Right atrium auricular region (tissue), 2 donors: ENCODE measurements around the gene CFD. TPM values are rescaled to one million over a fixed set of nuclear protein-coding genes. Genes with fewer than 3 reads are reported as not detected.
"Not testable (repeated sequence)": the region's sequence is repeated elsewhere in the genome, so short reads cannot be mapped to it uniquely, and the experiment has no call there.

Experiments
- DNase-seq: peaks from one replicate; pipeline ENCODE4 v3.0.0-alpha.2; 2019; ENCODE audit warnings: low spot score
- H3K27ac ChIP-seq, 2 donors: fragments of 200-600 bp; sonication (generic); 1 replicate in 1 of 2; 2 replicates in 1 of 2; pipeline ENCODE4 v1.5.1; 2016 to 2019
- H3K27me3 ChIP-seq, 2 donors: fragments of 200-600 bp; sonication (generic); one replicate each; pipeline versions ENCODE4 v1.5.1 to v1.6.0; 2017 to 2019
- H3K36me3 ChIP-seq: fragments of 200-600 bp; sonication (generic); one replicate; pipeline ENCODE4 v1.5.1; 2016
- H3K4me1 ChIP-seq, 2 donors: fragments of 200-600 bp; sonication (generic); one replicate each; pipeline versions ENCODE4 v1.5.1 to v1.6.0; 2017 to 2019
- H3K4me3 ChIP-seq, 2 donors: fragments of 200-600 bp; sonication (generic); 1 replicate in 1 of 2; 2 replicates in 1 of 2; pipeline ENCODE4 v1.5.1; 2017 to 2019; ENCODE audit warnings: mild to moderate bottlenecking in 1 of 2, moderate library complexity in 1 of 2
- H3K9me3 ChIP-seq, 2 donors: fragments of 200-600 bp; sonication (generic); one replicate each; pipeline ENCODE4 v1.5.1; 2019
- total RNA-seq, 2 donors: library from RNA; depleted of rRNA; stranded (reverse); fragments of >200 nt; gene quantifications; one replicate each; pipeline ENCODE4 v1.1.0, GENCODE V29; 2016
- TF ChIP-seq, protein P1 (sequence below), 2 donors: fragments of 200-600 bp; sonication (generic); IDR thresholded peaks; one replicate each; pipeline ENCODE4 v1.5.1; 2019; ENCODE audit warnings: antibody characterized with exemption in 2 of 2

CFD gene
- total RNA-seq, 2 donors from 2014 or later, result 133 to 652 TPM

DNA sequence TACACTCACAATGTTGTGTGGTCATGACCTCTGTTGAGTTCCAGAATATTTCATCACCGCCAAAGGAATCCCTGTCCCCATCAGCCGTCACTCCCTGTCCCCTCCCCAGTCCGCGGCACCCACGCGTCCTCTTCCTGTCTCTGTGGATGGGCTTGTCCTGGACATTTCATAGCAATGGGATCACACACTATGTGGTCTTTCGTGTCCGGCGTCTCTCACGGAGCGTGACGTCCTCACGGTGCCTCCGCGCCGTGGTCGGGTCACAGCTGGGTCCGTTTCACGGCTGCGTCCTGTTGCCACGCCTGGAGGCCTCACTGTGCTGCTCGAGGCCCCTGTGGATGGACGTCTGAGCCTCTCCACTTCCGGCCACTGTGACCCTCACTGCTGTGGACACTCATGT is 25.2 kb upstream of the CFD start:
- H3K36me3 ChIP-seq, result no peaks in the 10 kb centered on the region
- H3K4me1 ChIP-seq, result no peaks in the 10 kb centered on the region
- H3K4me3 ChIP-seq, result no peak overlapping the region
- no peak for DNase-seq
- no peaks in the 10 kb centered on the region for H3K27me3 ChIP-seq
- H3K9me3 ChIP-seq, result no peaks in the 10 kb centered on the region
- H3K27ac ChIP-seq, result no peak overlapping the region
- TF ChIP-seq, protein P1, sequence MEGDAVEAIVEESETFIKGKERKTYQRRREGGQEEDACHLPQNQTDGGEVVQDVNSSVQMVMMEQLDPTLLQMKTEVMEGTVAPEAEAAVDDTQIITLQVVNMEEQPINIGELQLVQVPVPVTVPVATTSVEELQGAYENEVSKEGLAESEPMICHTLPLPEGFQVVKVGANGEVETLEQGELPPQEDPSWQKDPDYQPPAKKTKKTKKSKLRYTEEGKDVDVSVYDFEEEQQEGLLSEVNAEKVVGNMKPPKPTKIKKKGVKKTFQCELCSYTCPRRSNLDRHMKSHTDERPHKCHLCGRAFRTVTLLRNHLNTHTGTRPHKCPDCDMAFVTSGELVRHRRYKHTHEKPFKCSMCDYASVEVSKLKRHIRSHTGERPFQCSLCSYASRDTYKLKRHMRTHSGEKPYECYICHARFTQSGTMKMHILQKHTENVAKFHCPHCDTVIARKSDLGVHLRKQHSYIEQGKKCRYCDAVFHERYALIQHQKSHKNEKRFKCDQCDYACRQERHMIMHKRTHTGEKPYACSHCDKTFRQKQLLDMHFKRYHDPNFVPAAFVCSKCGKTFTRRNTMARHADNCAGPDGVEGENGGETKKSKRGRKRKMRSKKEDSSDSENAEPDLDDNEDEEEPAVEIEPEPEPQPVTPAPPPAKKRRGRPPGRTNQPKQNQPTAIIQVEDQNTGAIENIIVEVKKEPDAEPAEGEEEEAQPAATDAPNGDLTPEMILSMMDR (IDR thresholded peaks at IDR 0.05), result no peak

DNA sequence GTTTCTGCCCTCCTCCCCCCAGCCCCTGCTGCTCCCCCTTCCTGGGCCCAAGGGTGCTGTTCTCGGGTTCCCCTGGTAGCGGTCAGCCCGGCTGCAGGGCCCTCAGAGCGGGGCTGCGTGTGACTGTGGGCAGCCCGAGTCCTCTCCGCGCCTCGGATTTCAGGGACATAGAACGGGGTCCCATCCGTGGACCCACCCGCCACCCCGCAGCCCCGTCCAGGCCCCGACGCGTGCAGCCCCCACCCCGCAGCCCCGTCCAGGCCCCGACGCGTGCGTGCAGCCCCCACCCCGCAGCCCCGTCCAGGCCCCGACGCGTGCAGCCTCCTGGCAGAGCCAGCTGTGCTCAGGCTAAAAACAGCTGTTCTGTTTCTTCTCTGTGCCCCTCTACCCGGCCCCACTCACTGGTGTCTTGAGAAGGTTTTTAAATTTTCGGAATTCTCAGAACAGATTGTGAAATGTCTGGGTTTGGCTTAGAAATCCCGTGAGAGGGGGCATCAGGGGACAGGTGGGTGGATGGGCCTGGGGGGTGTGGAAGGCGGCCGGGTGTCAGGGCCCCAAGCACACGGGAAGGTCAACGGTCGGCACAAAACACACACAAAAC is 24.2 kb upstream of the CFD start:
- no peak for DNase-seq
- TF ChIP-seq, protein P1 (IDR thresholded peaks at IDR 0.05), result no peak
- H3K9me3 ChIP-seq, result no peaks in the 10 kb centered on the region
- H3K27ac ChIP-seq, result no peak overlapping the region
- H3K4me3 ChIP-seq, result no peak overlapping the region
- H3K4me1 ChIP-seq, result no peaks in the 10 kb centered on the region
- no peaks in the 10 kb centered on the region for H3K36me3 ChIP-seq
- H3K27me3 ChIP-seq, result no peaks in the 10 kb centered on the region

DNA sequence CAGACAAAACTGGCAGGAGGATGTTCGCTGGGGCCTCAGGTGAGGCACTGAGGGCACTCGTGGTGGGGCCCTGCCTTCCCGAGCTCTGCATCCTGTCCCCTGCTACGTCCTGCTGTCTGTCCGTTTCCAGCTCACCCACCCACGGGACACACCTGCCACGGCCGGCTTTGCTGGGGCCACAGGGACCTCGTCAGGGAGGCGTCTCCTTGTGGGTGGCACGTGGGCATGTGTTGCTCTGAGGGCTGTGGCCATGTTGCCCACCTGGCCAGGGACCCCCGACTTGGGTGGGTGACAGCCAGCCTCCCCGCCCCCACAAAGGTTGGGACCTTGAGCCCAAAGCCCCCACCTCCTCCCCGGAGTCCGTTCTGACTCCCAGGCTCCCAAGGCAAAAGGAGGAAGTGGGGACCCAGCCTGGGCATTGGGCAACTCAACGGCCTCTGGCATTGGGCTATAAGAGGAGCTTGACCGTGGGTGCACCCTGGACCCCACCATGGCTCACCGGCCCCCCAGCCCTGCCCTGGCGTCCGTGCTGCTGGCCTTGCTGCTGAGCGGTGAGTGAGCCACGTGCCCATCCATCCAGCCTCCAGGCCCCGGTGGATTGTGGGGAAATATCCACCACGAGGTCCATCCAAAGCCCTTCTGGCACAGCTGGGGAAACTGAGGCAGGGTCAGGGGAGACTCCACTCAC is 18.8 kb upstream of the CFD start, which contains the start of gene PRTN3:
Gene PRTN3 (plus strand): TSS at position 481 of the 688 bp plus-strand sequence. CDS start 10 bp downstream, at position 491.
- Histone ChIP-seq H3K27me3 (peaks cover 0 to 8% of the 10 kb centered on the region in 2 donors), H3K36me3 (no peaks in the 10 kb centered on the region), H3K4me3 (no peak within 1 kb of the TSS), H3K27ac (no peak within 1 kb of the TSS), H3K4me1 (peaks cover 0 to 12% of the 10 kb centered on the region in 2 donors), H3K9me3 (no peaks in the 10 kb centered on the region)
- TF ChIP-seq, protein P1 (IDR thresholded peaks at IDR 0.05), result no peak
- DNase-seq, result no peak

DNA sequence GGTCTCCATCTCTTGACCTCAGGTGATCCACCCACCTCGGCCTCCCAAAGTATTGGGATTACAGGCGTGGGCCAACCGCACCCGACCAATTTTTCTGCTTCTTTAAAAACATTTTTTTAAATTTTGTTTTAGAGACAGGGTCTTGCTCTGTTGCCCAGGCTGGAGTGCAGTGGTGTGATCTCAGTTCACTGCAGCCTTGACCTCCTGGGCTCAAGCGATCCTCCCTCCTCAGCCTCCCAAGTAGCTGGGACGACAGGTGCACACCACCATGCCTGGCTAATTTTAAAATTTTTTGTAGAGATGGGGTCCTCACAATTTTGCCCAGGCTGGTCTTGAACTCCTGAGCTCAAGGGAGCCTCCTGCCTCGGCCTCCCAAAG is 16.7 kb upstream of the CFD start:
- not testable (repeated sequence) for H3K27me3 ChIP-seq, H3K4me3 ChIP-seq, H3K36me3 ChIP-seq, DNase-seq, H3K27ac ChIP-seq, H3K9me3 ChIP-seq
- peaks cover 0 to 15% of the 10 kb centered on the region in 2 donors for H3K4me1 ChIP-seq

DNA sequence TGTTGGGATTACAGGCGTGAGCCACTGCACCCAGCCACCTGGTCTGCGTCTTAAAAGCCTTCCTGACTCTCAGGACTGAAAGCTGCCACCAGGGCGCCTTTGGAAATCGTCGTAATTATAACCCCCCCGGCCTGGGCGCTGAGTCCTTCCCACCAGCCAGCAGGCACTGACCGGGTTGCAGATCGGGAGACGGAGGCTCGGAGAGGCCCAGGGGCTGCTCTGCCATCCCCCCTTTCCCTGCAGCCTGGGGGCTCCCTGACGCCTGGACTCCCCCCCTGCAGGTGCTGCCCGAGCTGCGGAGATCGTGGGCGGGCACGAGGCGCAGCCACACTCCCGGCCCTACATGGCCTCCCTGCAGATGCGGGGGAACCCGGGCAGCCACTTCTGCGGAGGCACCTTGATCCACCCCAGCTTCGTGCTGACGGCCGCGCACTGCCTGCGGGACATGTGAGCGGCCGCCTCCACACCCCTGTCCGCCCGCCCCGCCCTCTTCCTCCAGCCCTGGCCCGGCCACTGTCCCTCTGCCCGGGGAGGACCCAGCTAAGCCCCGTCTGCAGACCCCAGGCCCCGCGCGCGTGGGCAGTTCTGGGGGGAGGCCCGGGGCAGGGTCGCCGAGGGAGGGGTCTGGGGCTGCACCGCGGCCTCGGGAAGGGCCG is 16.2 kb upstream of the CFD start:
- peaks cover 0 to 8% of the 10 kb centered on the region in 2 donors for H3K27me3 ChIP-seq
- H3K4me3 ChIP-seq, result peak overlapping the region in 1 of 2 donors; percentile 42
- H3K9me3 ChIP-seq, result no peaks in the 10 kb centered on the region
- DNase-seq, result no peak
- TF ChIP-seq, protein P1 (IDR thresholded peaks at IDR 0.05), result no peak
- no peaks in the 10 kb centered on the region for H3K36me3 ChIP-seq
- H3K27ac ChIP-seq, result no peak overlapping the region
- peaks cover 0 to 21% of the 10 kb centered on the region in 2 donors for H3K4me1 ChIP-seq

DNA sequence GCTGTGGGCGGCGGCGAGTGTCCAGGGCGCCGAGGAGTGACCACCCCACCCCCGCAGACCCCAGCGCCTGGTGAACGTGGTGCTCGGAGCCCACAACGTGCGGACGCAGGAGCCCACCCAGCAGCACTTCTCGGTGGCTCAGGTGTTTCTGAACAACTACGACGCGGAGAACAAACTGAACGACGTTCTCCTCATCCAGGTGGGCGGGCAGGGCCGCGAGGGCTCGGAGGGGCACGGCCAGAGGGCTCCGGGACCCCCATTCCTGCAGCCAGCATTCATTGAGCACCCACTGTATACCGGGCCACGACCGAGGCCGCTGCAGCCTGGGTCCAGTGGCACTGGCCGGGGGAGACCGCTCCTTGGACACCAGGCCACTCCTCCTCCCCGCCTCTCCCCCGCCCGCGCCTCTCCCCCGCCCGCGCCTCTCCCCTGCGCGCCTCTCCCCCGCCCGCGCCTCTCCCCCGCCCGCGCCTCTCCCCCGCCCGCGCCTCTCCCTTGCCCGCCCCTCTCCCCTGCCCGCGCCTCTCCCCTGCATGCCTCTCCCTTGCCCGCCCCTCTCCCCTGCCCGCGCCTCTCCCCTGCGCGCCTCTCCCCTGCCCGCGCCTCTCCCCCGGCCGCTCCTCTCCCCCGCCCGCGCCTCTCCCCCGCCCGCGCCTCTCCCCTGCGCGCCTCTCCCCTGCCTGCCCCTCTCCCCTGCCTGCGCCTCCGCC is 15.5 kb upstream of the CFD start:
- Histone ChIP-seq H3K27ac (no peak overlapping the region), H3K4me1 (peaks cover 0 to 23% of the 10 kb centered on the region in 2 donors), H3K4me3 (peak overlapping the region in 1 of 2 donors; percentile 42), H3K9me3 (no peaks in the 10 kb centered on the region), H3K27me3 (peaks cover 0 to 8% of the 10 kb centered on the region in 2 donors), H3K36me3 (no peaks in the 10 kb centered on the region)
- no peak for DNase-seq
- TF ChIP-seq, protein P1 (IDR thresholded peaks at IDR 0.05), result no peak
